RWPE2 (cell line): ENCODE results near the gene CA5A.

Experiments used
- ATAC-seq: fragments of 200-7000 bp; cut with Tn5 transposase; 3 replicates; pipeline ENCODE4 v1.9.1; 2021; ENCODE audit warnings: low read depth
- DNase-seq: peaks from one replicate; pipeline ENCODE4 v3.0.0-alpha.2; 2020; ENCODE audit warnings: low spot score
- H3K27ac ChIP-seq: fragments of 450-650 bp; 2 replicates; pipeline ENCODE4 v1.5.1; 2017; ENCODE audit warnings: mild to moderate bottlenecking; ENCODE audit not compliant: poor library complexity, severe bottlenecking
- H3K27me3 ChIP-seq: fragments of 250-450 bp; sonication (Bioruptor Pico); 2 replicates; pipeline ENCODE4 v1.5.1; 2021; ENCODE audit warnings: mild to moderate bottlenecking, moderate library complexity; ENCODE audit not compliant: insufficient read depth, poor library complexity, severe bottlenecking
- H3K36me3 ChIP-seq: fragments of 250-450 bp; sonication (Bioruptor Pico); 2 replicates; pipeline ENCODE4 v1.5.1; 2020; ENCODE audit warnings: low read depth, mild to moderate bottlenecking, moderate library complexity
- H3K4me1 ChIP-seq: fragments of 250-450 bp; sonication (Bioruptor Pico); 2 replicates; pipeline ENCODE4 v1.5.1; 2021; ENCODE audit warnings: mild to moderate bottlenecking, moderate library complexity; ENCODE audit not compliant: insufficient read depth, poor library complexity, severe bottlenecking
- H3K4me3 ChIP-seq: fragments of 250-450 bp; sonication (Bioruptor Pico); 2 replicates; pipeline ENCODE4 v1.5.1; 2021; ENCODE audit warnings: mild to moderate bottlenecking, moderate library complexity; ENCODE audit not compliant: severe bottlenecking
- H3K9me3 ChIP-seq: fragments of 250-450 bp; sonication (Bioruptor Pico); 2 replicates; pipeline ENCODE4 v1.5.1; 2021; ENCODE audit warnings: mild to moderate bottlenecking, moderate library complexity; ENCODE audit not compliant: severe bottlenecking
- CTCF ChIP-seq: fragments of 450-650 bp; IDR thresholded peaks from one replicate; pipeline ENCODE4 v1.5.1; 2017; ENCODE audit warnings: mild to moderate bottlenecking, moderate library complexity; ENCODE audit not compliant: poor library complexity, severe bottlenecking

The CA5A gene

GRCh38 chr16:87948119-87948545 is 11.8 kb upstream of the CA5A start:
- H3K9me3 ChIP-seq = no peaks in the 10 kb centered on the region
- H3K4me3 ChIP-seq = no peak overlapping the region
- no peaks in the 10 kb centered on the region for H3K27me3 ChIP-seq
- no peak overlapping the region for H3K27ac ChIP-seq
- peaks cover 18% of the 10 kb centered on the region for H3K4me1 ChIP-seq
- DNase-seq (no peak), ATAC-seq (no peak)
- no peak for TF ChIP-seq CTCF
- peaks cover 13% of the 10 kb centered on the region for H3K36me3 ChIP-seq

- Histone ChIP-seq H3K4me3 (no peak overlapping the region), H3K36me3 (peaks cover 7% of the 10 kb centered on the region), H3K27me3 (no peaks in the 10 kb centered on the region), H3K9me3 (no peaks in the 10 kb centered on the region), H3K4me1 (peaks cover 16% of the 10 kb centered on the region), H3K27ac (no peak overlapping the region)
- no peak for ATAC-seq
- no peak for TF ChIP-seq CTCF
- DNase-seq = no peak
Observed at GRCh38 chr16:87947356-87948118, 11.2 kb upstream of the CA5A start.

- no peak for DNase-seq
- no peak for TF ChIP-seq CTCF
- Histone ChIP-seq H3K27me3 (no peaks in the 10 kb centered on the region), H3K9me3 (no peaks in the 10 kb centered on the region), H3K4me1 (peaks cover 13% of the 10 kb centered on the region), H3K27ac (no peak overlapping the region), H3K4me3 (no peak overlapping the region), H3K36me3 (no peaks in the 10 kb centered on the region)
- ATAC-seq = no peak
Observed at GRCh38 chr16:87946596-87947347, 10.4 kb upstream of the CA5A start.

GRCh38 chr16:87945351-87946042 is 9.2 kb upstream of the CA5A start:
- no peaks in the 10 kb centered on the region for H3K27me3 ChIP-seq
- H3K9me3 ChIP-seq = no peaks in the 10 kb centered on the region
- ATAC-seq = peak; percentile 77
- TF ChIP-seq CTCF = no peak
- DNase-seq = peak; percentile 85
- H3K4me1 ChIP-seq = peaks cover 13% of the 10 kb centered on the region
- H3K4me3 ChIP-seq = peak overlapping the region; percentile 10
- H3K27ac ChIP-seq = no peak overlapping the region
- no peaks in the 10 kb centered on the region for H3K36me3 ChIP-seq
